ENCODE data around the gene HK1. TPM values are rescaled to one million over a fixed set of nuclear protein-coding genes. Genes with fewer than 3 reads are reported as not detected.
"Not testable (repeated sequence)": the region's sequence is repeated elsewhere in the genome, so short reads cannot be mapped to it uniquely, and the experiment has no call there.

HK1 gene
- 50.6 TPM for total RNA-seq

- no peak for DNase-seq (ENCODE audit: low read depth in 2 of 3, low spot score in 2 of 3)
These were observed at the start of gene HK1 for GRCh38 chr10:69278446-69278963. Gene HK1 (plus strand): TSS chr10:69278496.

- peak in 1 of 3 donors; percentile 42 for DNase-seq (ENCODE audit: low read depth in 2 of 3, low spot score in 2 of 3)
These were observed 48.7 kb upstream of the HK1 start for GRCh38 chr10:69229616-69229916.

- DNase-seq (ENCODE audit: low read depth in 2 of 3, low spot score in 2 of 3) = no peak
These were observed 48.2 kb upstream of the HK1 start for GRCh38 chr10:69230128-69230527.

GRCh38 chr10:69232252-69232651 lies 46.0 kb upstream of the HK1 start:
- no peak for DNase-seq (ENCODE audit: low read depth in 2 of 3, low spot score in 2 of 3)

- no peak for DNase-seq (ENCODE audit: low read depth in 2 of 3, low spot score in 2 of 3)
These were observed 45.4 kb upstream of the HK1 start for GRCh38 chr10:69232736-69233480.

- DNase-seq (ENCODE audit: low read depth in 2 of 3, low spot score in 2 of 3) = no peak
These were observed 43.8 kb upstream of the HK1 start for GRCh38 chr10:69234447-69234846.

GRCh38 chr10:69237528-69238159 lies 40.7 kb upstream of the HK1 start:
- DNase-seq (ENCODE audit: low read depth in 2 of 3, low spot score in 2 of 3) = peak; percentile 64 to 85 (median 69)

GRCh38 chr10:69239136-69239535 lies 39.2 kb upstream of the HK1 start:
- no peak for DNase-seq (ENCODE audit: low read depth in 2 of 3, low spot score in 2 of 3)

GRCh38 chr10:69239816-69240434 lies 38.4 kb upstream of the HK1 start:
- DNase-seq (ENCODE audit: low read depth in 2 of 3, low spot score in 2 of 3) = no peak

- DNase-seq (ENCODE audit: low read depth in 2 of 3, low spot score in 2 of 3) = no peak
These were observed 37.8 kb upstream of the HK1 start for GRCh38 chr10:69240455-69240854.

GRCh38 chr10:69241575-69241974 lies 36.7 kb upstream of the HK1 start:
- DNase-seq (ENCODE audit: low read depth in 2 of 3, low spot score in 2 of 3) = no peak

- DNase-seq (ENCODE audit: low read depth in 2 of 3, low spot score in 2 of 3) = no peak
These were observed 36.0 kb upstream of the HK1 start for GRCh38 chr10:69242040-69242851.

GRCh38 chr10:69242852-69243212 lies 35.5 kb upstream of the HK1 start:
- no peak for DNase-seq (ENCODE audit: low read depth in 2 of 3, low spot score in 2 of 3)

GRCh38 chr10:69243817-69244216 lies 34.5 kb upstream of the HK1 start:
- DNase-seq (ENCODE audit: low read depth in 2 of 3, low spot score in 2 of 3) = no peak

- DNase-seq (ENCODE audit: low read depth in 2 of 3, low spot score in 2 of 3) = no peak
These were observed 32.3 kb upstream of the HK1 start for GRCh38 chr10:69246036-69246435.

- DNase-seq (ENCODE audit: low read depth in 2 of 3, low spot score in 2 of 3) = no peak
These were observed 31.5 kb upstream of the HK1 start for GRCh38 chr10:69246581-69247312.

GRCh38 chr10:69247313-69247710 lies 31.0 kb upstream of the HK1 start:
- no peak for DNase-seq (ENCODE audit: low read depth in 2 of 3, low spot score in 2 of 3)

GRCh38 chr10:69248117-69248730 lies 30.1 kb upstream of the HK1 start:
- no peak for DNase-seq (ENCODE audit: low read depth in 2 of 3, low spot score in 2 of 3)

GRCh38 chr10:69250041-69250440 lies 28.3 kb upstream of the HK1 start:
- DNase-seq (ENCODE audit: low read depth in 2 of 3, low spot score in 2 of 3) = no peak

GRCh38 chr10:69251417-69251816 lies 26.9 kb upstream of the HK1 start:
- DNase-seq (ENCODE audit: low read depth in 2 of 3, low spot score in 2 of 3) = not testable (repeated sequence)

Data from hematopoietic multipotent progenitor cell (in vitro differentiated cells).